Testis (tissue), 2 donors: Measurements from ENCODE around the gene MEGF9.

ENCODE experiments used
- POLR2A ChIP-seq: fragments of 450-650 bp; IDR thresholded peaks from one replicate; pipeline ENCODE4 v1.6.1; 2017; ENCODE audit warnings: antibody characterized with exemption, mild to moderate bottlenecking, moderate library complexity
- TF ChIP-seq, protein P1 (sequence below), 3 experiments: fragments of 450-650 bp in 2 of 3; fragments of 200-600 bp in 1 of 3; sonication (generic) in 1 of 3; IDR thresholded peaks; one replicate each; pipeline ENCODE4 v1.5.1; 2016 to 2019; ENCODE audit warnings: antibody characterized with exemption in 3 of 3, mild to moderate bottlenecking in 2 of 3, moderate library complexity in 1 of 3

DNA sequence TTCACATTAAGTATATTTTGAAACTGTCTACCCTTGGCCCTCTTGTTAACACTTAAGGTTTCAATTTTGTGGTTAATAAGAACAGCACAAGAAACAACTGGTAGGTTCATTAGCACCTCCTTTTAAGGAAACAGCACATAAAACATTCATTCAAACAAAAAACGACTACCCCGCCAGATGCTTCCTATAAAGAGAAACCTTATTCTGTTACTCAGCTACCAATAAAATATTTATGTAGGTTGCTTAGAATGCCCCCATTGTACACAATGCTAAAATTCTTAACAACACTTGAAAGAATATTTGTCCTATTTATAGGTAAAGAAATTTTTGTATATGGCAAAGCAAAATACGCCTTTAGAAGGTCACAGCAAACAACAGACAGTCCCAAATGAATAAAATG is 157.5 kb downstream of the MEGF9 start:
- TF ChIP-seq, protein P1, sequence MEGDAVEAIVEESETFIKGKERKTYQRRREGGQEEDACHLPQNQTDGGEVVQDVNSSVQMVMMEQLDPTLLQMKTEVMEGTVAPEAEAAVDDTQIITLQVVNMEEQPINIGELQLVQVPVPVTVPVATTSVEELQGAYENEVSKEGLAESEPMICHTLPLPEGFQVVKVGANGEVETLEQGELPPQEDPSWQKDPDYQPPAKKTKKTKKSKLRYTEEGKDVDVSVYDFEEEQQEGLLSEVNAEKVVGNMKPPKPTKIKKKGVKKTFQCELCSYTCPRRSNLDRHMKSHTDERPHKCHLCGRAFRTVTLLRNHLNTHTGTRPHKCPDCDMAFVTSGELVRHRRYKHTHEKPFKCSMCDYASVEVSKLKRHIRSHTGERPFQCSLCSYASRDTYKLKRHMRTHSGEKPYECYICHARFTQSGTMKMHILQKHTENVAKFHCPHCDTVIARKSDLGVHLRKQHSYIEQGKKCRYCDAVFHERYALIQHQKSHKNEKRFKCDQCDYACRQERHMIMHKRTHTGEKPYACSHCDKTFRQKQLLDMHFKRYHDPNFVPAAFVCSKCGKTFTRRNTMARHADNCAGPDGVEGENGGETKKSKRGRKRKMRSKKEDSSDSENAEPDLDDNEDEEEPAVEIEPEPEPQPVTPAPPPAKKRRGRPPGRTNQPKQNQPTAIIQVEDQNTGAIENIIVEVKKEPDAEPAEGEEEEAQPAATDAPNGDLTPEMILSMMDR (IDR thresholded peaks at IDR 0.05), result no peak
- TF ChIP-seq POLR2A, result no peak
